Left ventricle myocardium superior (tissue), 1 donor: ENCODE data around the gene PTP4A1. TPM values are rescaled to one million over a fixed set of nuclear protein-coding genes. Genes with fewer than 3 reads are reported as not detected.
"Not testable (repeated sequence)": the region's sequence is repeated elsewhere in the genome, so short reads cannot be mapped to it uniquely, and the experiment has no call there.

Experiments
- ATAC-seq: fragments of 200-7000 bp; cut with Tn5 transposase; one replicate; pipeline ENCODE4 v1.9.1; 2020; ENCODE audit warnings: mild to moderate bottlenecking, moderate library complexity
- DNase-seq: peaks from one replicate; pipeline ENCODE4 v3.0.0-alpha.2; 2020
- intact Hi-C: fragments of 100-400 bp; cut with micrococcal nuclease; formaldehyde crosslinking; loops from one replicate; pipeline ENCODE4 v1.11.0; 2022
- long read RNA-seq: library from polyadenylated mRNA; unstranded; transcript quantifications from one replicate; pipeline ENCODE4 v2.0.0, GENCODE V29; 2021
- total RNA-seq: library from RNA; stranded (reverse); fragmentation: NEBNext Ultra II Directional; extraction: Animal tissue kit (Norgen Biotek cat#: 25700); gene quantifications from one replicate; pipeline ENCODE4 v1.2.1, GENCODE V29; 2021
- donor health status: DM: no; HTN: yes; CAD: no; lungs with severe emphysema.

PTP4A1 gene
- total RNA-seq, result 39.1 TPM
- long read RNA-seq, partial matches to known transcripts, result 0 of 3 reads
- long read RNA-seq, other reads (novel, unspliced or antisense), result 2 of 3 reads

DNA sequence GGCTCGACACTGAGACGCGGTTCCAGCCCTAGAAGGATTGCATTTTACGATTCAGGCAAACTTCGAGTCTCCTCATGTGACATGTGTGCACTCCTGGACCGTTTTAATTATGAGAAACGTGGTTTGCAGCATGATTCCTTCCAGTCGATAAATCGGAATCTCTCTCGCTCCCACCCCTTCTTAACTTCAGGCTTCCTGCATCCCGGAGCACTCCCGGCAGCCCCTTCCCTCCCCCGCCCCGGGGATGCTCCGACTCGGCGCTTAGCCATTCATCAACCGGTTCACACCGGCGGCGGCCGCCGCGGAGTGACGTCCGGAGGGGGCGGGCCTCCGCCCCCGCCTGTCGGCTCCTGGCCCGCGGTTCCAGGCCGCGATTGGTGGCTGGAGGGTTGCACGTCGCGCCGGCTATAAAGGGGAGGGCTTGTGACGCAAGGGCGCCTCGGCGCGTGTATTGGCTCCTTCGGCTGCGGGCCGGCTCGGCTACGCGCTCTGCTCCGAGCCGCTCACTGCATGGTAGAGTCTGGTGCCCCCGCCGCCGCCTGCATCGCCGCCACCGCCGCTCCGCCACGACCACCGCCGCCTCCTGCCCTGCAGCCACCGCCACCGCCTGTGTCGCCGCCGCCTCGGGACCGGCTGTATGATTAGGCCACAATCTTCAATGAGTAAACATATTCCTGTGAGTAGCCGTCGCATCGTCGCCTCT is at the start of gene PTP4A1, which contains the start of gene LOC128125822:
Gene PTP4A1, plus strand, starts transcription at position 437 of the 703 bp plus-strand sequence. CDS start 4,401 bp downstream, outside the sequence.
Gene LOC128125822, plus strand, starts transcription at position 437 of the 703 bp plus-strand sequence.
- intact Hi-C loops, result no loop called here
- ATAC-seq (peak; percentile 99), DNase-seq (peak; percentile 99)

DNA sequence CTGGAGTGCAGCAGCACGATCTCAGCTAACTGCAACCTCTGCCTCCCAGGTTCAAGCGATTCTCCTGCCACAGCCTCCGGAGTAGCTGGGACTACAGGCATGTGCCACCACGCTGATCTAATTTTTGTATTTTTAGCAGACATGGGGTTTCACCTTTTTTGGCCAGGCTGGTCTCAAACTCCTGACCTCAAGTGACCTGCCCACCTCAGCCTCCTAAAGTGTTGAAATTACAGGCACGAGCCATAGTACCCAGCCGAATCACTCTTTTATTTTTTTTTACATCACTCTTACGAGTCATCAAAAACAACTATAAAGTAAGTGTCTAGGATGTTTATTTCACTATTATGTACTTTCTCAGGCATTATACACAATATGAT is 49.4 kb upstream of the PTP4A1 start:
- intact Hi-C loops, ATAC-seq, DNase-seq: not testable (repeated sequence)

DNA sequence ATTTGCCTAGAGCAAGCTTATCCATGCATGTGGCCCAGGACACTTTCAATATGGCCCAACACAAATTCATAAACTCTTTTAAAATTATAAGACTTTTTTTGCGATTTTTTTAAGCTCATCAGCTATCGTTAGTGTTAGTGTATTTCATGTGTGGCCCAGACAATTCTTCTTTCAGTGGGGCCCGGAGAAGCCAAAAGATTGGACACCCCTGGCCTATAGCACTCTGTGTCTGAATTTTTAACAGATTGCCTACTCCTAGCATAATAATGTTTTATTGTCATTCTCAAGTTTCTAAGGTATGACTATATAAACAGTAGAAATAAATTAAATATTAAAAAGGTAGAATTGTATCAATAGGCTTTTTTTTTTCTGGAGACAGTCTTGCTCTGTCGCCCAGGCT is 48.6 kb upstream of the PTP4A1 start:
- ATAC-seq (no peak), DNase-seq (no peak)

DNA sequence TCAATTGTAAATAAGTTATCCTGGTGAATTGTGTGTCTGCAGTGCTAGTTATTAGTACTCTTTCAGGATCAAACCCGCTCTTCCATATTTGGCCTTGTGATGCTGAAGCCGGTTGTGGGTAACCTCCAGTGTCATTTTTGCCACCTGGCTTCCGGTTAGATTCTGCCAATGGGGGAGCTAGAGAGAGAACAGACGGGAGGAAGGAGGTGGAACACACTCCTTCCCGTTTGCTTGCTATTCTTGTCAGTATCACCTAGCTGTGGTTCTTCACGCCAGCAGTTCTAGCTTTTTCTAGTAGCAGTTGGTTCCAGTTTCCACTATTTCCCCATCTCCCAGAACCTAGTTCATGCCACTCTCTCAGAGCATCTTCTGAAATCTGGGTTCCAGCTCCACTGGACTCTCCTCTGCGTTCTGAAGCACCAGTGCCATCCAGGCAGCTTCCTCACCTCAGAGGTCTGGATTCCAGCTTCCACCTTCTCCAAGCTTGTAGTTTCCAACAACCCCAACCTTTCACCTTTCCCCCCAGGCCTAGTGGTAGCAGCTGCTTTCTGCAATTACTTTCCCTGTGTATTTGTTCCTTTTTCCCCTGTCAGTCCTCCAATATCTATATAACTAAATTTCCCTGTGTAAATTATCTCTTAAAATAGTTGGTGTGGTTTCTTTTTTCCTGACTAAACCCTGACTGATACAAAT is 46.9 kb upstream of the PTP4A1 start:
- no peak for ATAC-seq
- no peak for DNase-seq
- intact Hi-C loops, result no loop called here

More for the DNA sequence above, 48.6 kb upstream of the PTP4A1 start:
- intact Hi-C loops, result no loop called here

DNA sequence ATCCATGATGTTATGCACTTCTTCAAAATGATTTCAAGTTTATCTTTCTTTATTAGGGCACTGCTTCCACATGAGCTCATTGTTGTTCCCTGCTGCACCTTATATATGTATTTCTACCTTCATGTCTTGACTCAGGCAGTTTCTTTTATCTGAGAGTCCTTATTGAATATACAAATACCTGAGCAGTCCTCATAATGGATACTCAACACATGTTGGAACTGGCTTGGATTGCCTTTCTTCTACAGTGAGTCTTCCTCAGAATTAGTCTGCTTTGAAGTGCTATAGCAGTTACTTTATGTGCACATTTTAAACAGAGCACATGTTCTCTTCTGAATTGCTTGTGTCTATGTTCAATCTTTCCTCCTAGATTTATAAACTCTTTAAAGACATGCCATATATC is 45.3 kb upstream of the PTP4A1 start:
- no peak for ATAC-seq
- intact Hi-C loops, result no loop called here

DNA sequence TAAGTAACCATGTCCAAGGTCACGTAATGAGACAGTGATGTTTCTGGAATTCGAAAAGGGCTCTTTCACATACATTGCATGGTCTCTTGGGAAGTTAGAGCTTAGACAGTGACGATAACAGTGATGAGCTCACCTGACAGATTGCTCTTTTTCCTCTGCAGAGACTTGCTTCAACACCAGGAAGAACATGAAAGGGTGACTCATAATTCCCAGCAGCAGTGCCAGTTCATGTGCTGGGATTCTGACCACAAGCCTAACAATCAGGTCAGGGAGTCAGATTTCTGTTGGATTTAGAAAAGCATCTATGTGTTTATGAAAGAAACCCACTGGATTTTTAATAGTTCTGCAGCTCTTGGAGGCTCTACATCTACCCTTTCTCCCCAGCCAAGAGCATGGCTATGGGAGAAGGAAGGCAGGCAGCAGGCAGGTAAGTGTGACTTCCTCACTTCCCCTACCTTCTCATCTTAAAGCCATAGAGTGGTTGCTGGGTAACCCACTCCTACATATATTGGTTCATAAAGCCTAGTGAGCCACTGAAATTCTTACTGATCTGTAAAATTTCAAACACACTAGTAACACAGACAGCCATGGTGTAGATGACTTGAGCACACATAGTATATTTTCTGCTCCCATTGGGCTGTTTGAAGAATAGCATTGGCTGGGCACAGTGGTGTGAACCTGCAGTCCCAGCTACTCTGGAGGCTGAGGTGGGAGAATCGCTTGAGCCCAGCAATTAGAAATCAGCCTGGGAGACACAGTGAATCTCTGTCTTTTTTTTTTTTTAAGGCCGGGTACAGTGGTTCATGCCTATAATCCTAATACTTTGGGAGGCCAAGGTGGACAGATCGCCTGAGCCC is 44.4 kb upstream of the PTP4A1 start:
- DNase-seq (no peak), ATAC-seq (no peak)
- intact Hi-C loops, result no loop called here

More for the DNA sequence above, 45.3 kb upstream of the PTP4A1 start:
- DNase-seq, result no peak

DNA sequence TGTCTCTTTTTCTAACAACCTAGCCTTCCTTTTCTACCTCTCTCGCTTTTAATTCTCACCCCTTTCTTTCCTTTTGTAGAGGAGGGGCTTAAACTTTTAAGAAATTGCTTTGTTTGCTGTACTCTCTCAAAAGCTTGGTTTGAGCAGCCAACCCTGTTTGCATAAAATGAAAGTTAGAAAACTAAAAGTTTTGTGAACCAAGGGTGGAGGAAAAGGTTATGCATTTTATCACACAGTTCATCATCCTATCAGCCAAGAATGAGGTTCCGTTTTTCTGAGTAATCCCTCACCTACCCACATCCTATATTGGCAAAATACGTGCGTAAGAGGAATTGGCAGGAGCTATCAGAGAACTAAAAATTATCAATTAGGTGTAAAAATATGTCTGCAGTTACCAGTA is 42.8 kb upstream of the PTP4A1 start:
- DNase-seq, result no peak
- no peak for ATAC-seq
- intact Hi-C loops, result no loop called here

DNA sequence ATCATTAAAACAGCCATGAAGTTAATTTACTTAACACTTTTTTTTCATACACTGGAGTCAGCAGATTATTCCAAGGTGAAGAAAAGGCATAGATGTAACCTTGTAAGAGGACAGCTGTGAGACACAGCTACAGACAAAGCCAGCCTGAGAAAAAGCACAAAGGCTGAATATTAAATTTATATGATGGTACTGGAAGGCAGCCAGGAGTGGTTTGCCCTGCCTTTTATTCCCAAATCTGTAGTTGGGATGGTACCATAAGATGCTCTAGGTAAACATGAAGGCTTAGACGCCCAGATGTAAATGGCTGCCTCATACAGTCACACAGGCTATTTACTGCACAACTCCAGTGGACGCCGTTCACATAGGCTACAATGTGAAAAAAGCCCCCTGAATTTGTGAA is 42.1 kb upstream of the PTP4A1 start:
- intact Hi-C loops, result no loop called here
- ATAC-seq (no peak), DNase-seq (no peak)

DNA sequence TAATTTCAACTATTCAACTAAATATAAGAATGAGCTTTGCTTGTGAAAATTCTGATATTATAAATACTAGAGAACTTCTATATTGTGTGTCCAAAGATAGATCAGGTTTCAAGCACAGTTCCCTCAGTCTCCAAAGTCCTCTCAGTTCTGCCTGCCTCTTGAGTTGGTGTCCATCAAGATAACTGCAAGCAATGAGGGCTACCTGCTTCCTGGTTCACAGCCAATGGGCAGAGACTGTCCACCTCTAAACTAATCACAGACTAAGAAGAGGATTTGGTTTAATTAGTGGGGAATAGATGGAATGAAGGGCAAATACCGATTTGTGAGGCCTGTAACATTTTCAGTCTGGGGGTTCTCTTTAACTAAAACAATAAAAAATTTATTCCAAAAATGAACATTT is 41.3 kb upstream of the PTP4A1 start:
- DNase-seq (no peak), ATAC-seq (no peak)
- intact Hi-C loops, result no loop called here

DNA sequence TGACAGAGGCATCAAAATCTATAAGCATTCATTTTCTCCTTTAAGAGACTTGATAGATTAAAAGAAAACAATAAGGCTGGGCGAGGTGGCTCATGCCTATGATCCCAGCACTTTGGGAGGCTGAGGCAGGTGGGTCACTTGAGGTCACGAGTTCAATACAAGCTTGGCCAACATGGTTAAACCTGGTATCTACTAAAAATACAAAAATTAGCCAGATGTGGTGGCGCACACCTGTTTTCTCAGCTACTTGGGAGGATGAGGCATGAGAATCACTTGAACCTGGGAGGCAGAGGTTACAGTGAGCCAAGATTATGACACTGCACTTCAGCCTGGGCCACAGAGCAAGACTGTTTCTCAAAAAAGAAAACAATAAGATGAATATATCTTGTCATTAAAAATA is 39.3 kb upstream of the PTP4A1 start:
- DNase-seq (no peak), ATAC-seq (no peak)
- intact Hi-C loops, result no loop called here

DNA sequence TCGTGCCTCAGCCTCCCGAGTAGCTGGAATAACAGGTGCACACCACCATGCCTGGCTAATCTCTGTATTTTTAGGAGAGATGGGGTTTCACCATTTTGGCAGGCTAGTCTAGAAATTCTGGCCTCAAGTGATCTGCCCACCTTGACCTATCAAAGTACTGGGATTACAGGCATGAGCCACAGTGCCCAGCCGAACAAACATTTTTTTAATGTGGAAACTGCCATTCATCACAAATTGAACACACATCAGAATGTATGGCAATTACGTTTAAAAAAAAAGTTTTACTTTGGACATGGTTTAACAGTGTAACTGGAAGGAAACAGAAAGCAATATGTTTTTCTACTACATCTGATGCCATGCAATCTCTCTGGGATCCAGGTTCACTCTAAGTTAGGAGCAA is 38.3 kb upstream of the PTP4A1 start:
- ATAC-seq (no peak), DNase-seq (no peak)
- intact Hi-C loops, result no loop called here

DNA sequence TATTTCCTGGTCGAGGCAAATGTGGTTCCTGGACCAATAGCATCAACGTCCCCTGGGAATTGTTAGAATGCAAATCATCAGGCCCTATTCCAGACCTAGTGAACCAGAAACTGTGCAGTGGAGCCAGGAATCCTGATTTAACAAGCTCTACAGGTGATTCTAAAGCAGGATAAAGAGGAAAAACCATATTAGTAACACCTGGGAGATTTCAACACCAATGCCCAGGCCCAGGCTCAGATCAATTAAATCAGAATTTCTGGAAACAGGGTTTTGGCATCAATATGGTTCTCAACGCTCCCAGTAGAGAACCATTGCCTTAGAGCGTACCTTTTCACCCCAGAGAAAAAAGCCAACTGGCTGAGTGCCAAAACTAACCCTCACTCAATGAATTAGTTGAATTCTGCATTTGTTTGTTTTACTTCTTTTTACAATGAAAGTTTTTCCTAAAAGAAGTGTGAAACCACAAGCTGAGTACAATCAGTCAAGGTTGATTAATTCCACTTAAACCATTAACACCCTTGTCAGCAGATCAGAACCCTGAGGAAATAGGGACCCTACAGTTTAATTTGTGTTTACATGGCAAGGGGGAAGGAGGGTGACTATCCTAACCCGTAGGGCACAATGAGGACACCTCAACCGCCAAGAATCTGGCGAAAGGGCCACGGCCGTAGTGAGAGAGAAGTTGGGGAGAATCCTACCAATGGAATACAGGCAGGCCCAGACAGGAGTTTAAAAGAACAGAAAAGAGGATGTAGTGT is 34.9 kb upstream of the PTP4A1 start:
- intact Hi-C loops, result no loop called here
- DNase-seq, result no peak

DNA sequence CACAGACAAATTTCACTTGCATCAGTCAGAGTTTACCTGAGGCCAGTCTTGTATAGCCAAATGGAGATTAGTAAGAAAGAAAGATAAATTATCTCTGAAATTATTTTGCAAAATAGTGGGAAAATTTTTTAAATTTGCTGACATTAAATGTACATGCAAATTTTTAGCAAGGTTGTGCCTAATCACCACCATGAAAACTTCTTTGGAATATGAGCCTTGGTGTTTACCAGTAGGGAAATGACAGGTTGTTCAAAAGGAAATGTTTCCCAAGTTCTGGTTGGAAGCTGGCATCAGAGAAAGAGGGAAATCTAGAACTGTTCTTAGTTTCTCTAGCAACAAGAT is 34.4 kb upstream of the PTP4A1 start:
- intact Hi-C loops, result no loop called here
- no peak for ATAC-seq

More for the DNA sequence above, 34.9 kb upstream of the PTP4A1 start:
- ATAC-seq, result no peak

DNA sequence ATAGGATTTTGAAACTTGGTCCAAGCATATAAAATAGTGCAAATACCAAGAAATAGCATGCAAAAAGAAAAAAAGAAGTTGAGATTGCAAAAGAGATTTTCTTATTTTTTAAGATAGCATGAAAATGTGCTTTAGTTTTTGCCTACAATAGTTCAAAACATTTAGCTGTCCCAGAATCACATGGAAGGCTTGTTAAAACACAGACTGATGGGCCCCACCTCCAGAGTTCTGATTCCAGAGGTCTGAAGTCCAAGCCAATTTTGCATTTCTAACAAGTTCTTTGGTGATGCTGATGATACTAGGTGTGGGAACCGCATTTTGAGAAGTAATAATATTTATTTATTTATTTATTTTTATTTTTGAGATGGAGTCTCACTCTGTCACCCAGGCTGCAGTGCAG is 33.7 kb upstream of the PTP4A1 start:
- intact Hi-C loops, result no loop called here
- DNase-seq (no peak), ATAC-seq (no peak)

More for the DNA sequence above, 34.4 kb upstream of the PTP4A1 start:
- DNase-seq, result no peak

DNA sequence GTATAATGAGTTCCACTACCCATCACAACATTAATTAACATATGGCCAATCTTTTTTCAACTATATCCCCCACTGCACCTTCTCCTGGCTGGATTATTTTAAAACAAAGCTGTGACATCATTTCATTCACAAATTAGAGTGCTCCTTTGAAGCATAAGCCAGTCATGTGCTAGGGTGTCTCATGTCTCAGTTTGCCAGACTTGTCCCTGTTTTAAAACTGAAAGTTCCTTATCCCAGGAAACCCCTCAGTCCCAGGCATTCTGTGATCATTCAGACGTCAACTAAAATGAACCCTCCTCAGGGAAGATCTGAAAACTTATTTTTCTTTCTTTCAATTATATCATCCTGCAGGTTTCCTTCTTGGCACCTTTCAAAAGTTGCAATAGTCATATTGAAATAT is 29.3 kb upstream of the PTP4A1 start:
- intact Hi-C loops, result no loop called here
- no peak for DNase-seq
- ATAC-seq, result no peak

DNA sequence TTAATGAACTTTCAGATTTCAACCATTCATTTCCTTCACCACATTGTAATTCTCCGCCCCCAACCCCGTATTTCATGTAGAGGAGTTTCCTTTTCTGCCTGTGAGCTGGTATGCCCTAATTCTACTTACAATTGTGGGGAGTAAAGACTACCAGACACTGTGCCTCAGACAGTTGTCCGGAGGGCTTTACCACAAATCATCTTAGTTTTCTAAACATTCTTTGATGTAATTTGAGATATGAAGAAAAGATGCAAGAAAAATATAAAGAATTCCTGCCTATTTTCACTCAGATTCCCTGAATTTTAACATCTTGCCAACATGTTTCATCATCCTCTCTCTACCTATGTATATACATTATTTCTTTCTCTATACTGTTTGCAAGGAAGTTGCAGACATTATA is 28.3 kb upstream of the PTP4A1 start:
- DNase-seq (no peak), ATAC-seq (no peak)
- intact Hi-C loops, result no loop called here

DNA sequence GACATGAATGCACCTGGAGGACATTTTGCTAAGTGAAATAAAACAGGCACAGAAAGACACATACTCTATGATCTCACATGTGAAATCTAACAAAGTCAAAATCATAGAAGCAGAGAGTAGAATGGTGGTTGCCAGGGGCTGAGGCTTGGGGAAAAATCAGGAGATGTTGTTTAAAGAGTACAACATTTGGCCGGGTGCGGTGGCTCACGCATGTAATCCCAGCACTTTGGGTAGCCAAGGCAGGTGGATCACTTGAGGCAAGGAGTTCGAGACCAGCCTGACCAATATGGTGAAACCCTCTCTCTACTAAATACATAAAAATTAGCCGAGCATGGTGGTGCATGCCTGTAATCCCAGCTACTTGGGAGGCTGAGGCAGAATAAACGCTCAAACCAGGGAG is 26.0 kb upstream of the PTP4A1 start:
- DNase-seq, result no peak
- intact Hi-C loops, result no loop called here
- ATAC-seq, result no peak

DNA sequence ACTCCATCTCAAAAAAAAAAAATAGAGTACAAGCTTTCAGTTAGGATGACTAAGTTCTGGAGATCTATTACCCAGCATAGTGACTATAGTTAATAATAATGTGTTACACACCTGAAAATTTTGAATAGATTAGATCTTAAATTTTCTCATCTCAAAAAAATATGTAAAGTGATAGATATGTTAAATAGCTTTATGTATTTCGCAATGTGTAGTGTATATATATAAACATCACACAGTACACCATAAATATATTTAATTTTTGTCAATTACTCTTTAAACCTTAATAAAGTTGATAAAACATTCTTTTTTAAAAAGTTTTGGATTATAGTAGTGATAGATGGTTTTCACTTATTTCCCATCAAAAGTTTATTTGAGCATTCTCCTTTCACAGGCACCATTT is 25.6 kb upstream of the PTP4A1 start:
- intact Hi-C loops, result no loop called here
- no peak for DNase-seq

DNA sequence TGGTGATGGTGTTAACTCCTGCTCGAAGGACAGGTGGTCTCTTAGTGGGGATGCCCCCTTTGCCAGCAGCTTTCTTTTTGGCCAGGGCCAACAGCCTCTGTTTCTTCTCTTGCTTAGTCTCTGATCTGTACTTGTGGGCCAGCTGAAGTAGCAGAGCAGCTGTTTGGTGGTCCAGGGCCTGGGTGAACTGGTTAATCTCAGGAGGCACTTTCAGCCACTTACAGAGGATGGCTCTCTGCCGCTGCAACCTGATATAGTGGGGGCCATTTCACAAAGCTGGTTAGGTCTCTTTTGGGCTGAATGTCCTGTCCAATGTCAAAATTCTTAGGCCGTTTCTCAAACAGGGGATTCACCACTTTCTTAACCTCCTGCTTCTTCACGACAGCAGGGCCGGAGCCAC is 23.2 kb upstream of the PTP4A1 start:
- no peak for ATAC-seq
- intact Hi-C loops, result no loop called here
- DNase-seq, result no peak

More for the DNA sequence above, 25.6 kb upstream of the PTP4A1 start:
- no peak for ATAC-seq
